ENCODE measurements around the gene RBMS3. TPM values are rescaled to one million over a fixed set of nuclear protein-coding genes. Genes with fewer than 3 reads are reported as not detected.
"Not testable (repeated sequence)": the region's sequence is repeated elsewhere in the genome, so short reads cannot be mapped to it uniquely, and the experiment has no call there.

Gene RBMS3
- total RNA-seq, 2 donors from 2014 or later, result 31.7 to 45.1 TPM

- WGBS, result 56% methylated on average over 2 of the region's 2 CpGs
- Histone ChIP-seq H3K9me3 (no peaks in the 10 kb centered on the region), H3K27ac (peak overlapping the region in 1 of 2 donors; percentile 19), H3K4me1 (replicated peaks) (no peaks in the 10 kb centered on the region), H3K4me3 (no peak overlapping the region), H3K27me3 (replicated peaks; ENCODE audit: insufficient read depth) (no peaks in the 10 kb centered on the region), H3K36me3 (no peaks in the 10 kb centered on the region)
- TF ChIP-seq CTCF (IDR thresholded peaks at IDR 0.05) (no peak), POLR2AphosphoS5 (IDR thresholded peaks at IDR 0.05) (no peak), POLR2A (IDR thresholded peaks at IDR 0.05) (no peak)
- DNase-seq (ENCODE audit: low spot score), result no peak
- intact Hi-C loops (cut with DNase I), result loop anchor here (10.0 kb wide), 1 partner anchor 237 kb away; the partner anchor contains the start of gene RBMS3
Measured at GRCh38 chr3:29521751-29522150, 240.9 kb downstream of the RBMS3 start.

GRCh38 chr3:29524433-29524832, 243.6 kb downstream of the RBMS3 start:
- intact Hi-C loops (cut with DNase I), result loop anchor here (10.0 kb wide), 1 partner anchor 240 kb away; the partner anchor contains the start of gene RBMS3
- H3K4me3 ChIP-seq; H3K36me3 ChIP-seq; H3K9me3 ChIP-seq; H3K27me3 ChIP-seq (replicated peaks; ENCODE audit: insufficient read depth); H3K4me1 ChIP-seq (replicated peaks); DNase-seq (ENCODE audit: low spot score): not testable (repeated sequence)
- H3K27ac ChIP-seq, result peak overlapping the region; percentile 36 to 40
- 94% methylated on average over 10 of the region's 10 CpGs for WGBS

- H3K27me3 ChIP-seq (replicated peaks; ENCODE audit: insufficient read depth), result no peaks in the 10 kb centered on the region
- H3K4me3 ChIP-seq, result no peak overlapping the region
- peak overlapping the region; percentile 18 to 40 for H3K27ac ChIP-seq
- WGBS, result 0% methylated on average over 1 of the region's 1 CpG
- H3K36me3 ChIP-seq, result no peaks in the 10 kb centered on the region
- TF ChIP-seq POLR2AphosphoS5 (IDR thresholded peaks at IDR 0.05) (peak; percentile 85), CTCF (IDR thresholded peaks at IDR 0.05) (no peak)
- peak; percentile 77 for DNase-seq (ENCODE audit: low spot score)
- H3K9me3 ChIP-seq, result no peaks in the 10 kb centered on the region
- intact Hi-C loops (cut with DNase I), result loop anchor here (5.0 to 10.0 kb wide), 2 partner anchors 237 to 241 kb away; partner anchors contain the start of gene RBMS3
- H3K4me1 ChIP-seq (replicated peaks), result no peaks in the 10 kb centered on the region
Measured at GRCh38 chr3:29525254-29525881, 244.5 kb downstream of the RBMS3 start.

- no peak overlapping the region for H3K4me3 ChIP-seq
- TF ChIP-seq POLR2A (IDR thresholded peaks at IDR 0.05) (no peak), CTCF (IDR thresholded peaks at IDR 0.05) (no peak), POLR2AphosphoS5 (IDR thresholded peaks at IDR 0.05) (no peak)
- H3K36me3 ChIP-seq, result no peaks in the 10 kb centered on the region
- H3K4me1 ChIP-seq (replicated peaks), result no peaks in the 10 kb centered on the region
- DNase-seq (ENCODE audit: low spot score), result no peak
- no peak overlapping the region for H3K27ac ChIP-seq
- 69% methylated on average over 1 of the region's 1 CpG for WGBS
- intact Hi-C loops (cut with DNase I), result loop anchor here (5.0 to 10.0 kb wide), 2 partner anchors 235 to 242 kb away; partner anchors contain the start of gene RBMS3
- no peaks in the 10 kb centered on the region for H3K9me3 ChIP-seq
- H3K27me3 ChIP-seq (replicated peaks; ENCODE audit: insufficient read depth), result no peaks in the 10 kb centered on the region
Measured at GRCh38 chr3:29527246-29527645, 246.4 kb downstream of the RBMS3 start.

- H3K27ac ChIP-seq, result no peak overlapping the region
- H3K9me3 ChIP-seq, result no peaks in the 10 kb centered on the region
- intact Hi-C loops (cut with DNase I), result loop anchor here (10.0 kb wide), 1 partner anchor 113 kb away; no protein-coding TSS in a partner anchor
- no peak for DNase-seq (ENCODE audit: low spot score)
- no peaks in the 10 kb centered on the region for H3K27me3 ChIP-seq (replicated peaks; ENCODE audit: insufficient read depth)
- no peaks in the 10 kb centered on the region for H3K36me3 ChIP-seq
- no peak overlapping the region for H3K4me3 ChIP-seq
- H3K4me1 ChIP-seq (replicated peaks), result no peaks in the 10 kb centered on the region
- 63% methylated on average over 4 of the region's 4 CpGs for WGBS
- TF ChIP-seq CTCF (IDR thresholded peaks at IDR 0.05) (no peak), POLR2AphosphoS5 (IDR thresholded peaks at IDR 0.05) (no peak), POLR2A (IDR thresholded peaks at IDR 0.05) (no peak)
Measured at GRCh38 chr3:29531644-29532043, 250.8 kb downstream of the RBMS3 start.
